ENCODE results near the gene KRTAP5-6. TPM values are rescaled to one million over a fixed set of nuclear protein-coding genes. Genes with fewer than 3 reads are reported as not detected.

The KRTAP5-6 gene
- total RNA-seq, 2 donors from 2014 or later = not detected

GRCh38 chr11:1693327-1694063 lies 3.5 kb upstream of the KRTAP5-6 start:
- H3K27ac ChIP-seq = peak overlapping the region; percentile 41 to 54
- TF ChIP-seq, protein P1, sequence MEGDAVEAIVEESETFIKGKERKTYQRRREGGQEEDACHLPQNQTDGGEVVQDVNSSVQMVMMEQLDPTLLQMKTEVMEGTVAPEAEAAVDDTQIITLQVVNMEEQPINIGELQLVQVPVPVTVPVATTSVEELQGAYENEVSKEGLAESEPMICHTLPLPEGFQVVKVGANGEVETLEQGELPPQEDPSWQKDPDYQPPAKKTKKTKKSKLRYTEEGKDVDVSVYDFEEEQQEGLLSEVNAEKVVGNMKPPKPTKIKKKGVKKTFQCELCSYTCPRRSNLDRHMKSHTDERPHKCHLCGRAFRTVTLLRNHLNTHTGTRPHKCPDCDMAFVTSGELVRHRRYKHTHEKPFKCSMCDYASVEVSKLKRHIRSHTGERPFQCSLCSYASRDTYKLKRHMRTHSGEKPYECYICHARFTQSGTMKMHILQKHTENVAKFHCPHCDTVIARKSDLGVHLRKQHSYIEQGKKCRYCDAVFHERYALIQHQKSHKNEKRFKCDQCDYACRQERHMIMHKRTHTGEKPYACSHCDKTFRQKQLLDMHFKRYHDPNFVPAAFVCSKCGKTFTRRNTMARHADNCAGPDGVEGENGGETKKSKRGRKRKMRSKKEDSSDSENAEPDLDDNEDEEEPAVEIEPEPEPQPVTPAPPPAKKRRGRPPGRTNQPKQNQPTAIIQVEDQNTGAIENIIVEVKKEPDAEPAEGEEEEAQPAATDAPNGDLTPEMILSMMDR (IDR thresholded peaks at IDR 0.05) = peak; percentile 91 to 95
- peak overlapping the region; percentile 31 to 33 for H3K4me3 ChIP-seq
- H3K4me1 ChIP-seq = peaks cover 0 to 16% of the 10 kb centered on the region in 2 donors
- no peaks in the 10 kb centered on the region for H3K9me3 ChIP-seq
- H3K36me3 ChIP-seq = no peaks in the 10 kb centered on the region
- peak; percentile 84 for DNase-seq (ENCODE audit: low spot score)
- H3K27me3 ChIP-seq = no peaks in the 10 kb centered on the region

DNA sequence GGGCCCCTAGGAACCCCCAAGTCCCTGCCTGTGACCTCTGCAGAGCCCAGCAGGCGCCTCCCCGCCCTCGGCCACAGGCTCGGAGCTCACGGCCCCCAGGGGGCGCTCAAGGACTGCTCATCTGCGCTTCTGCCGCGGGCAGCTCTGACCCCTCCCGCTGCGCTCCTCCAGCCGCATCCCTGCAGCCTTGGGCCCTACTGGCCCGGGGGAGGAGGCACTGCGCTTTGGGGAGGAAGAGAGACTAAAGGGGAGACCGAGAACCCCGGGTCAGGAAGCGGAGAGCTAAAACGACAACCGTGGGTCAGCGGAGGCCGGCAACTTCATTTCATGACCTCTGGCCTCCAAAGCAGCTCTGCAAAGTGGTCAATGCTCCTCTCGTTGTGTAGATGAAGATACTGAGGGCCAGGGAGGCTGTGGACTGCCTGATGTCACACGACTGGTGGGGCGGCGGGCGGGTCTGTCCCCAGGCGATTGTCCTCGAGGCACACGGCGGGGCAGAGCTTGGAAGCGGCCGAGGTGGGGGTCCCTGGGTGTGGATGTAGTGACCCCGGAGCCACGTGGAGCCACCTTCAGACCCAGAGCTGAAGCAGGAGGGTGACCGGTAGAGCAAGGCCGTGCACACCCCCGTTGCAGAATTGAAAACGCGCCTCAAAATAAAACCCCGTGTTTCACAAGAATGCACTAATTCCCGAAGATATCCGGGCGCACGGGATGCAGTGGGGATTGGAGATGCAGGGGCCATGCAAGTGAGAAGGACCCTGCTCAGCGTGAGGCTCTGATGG lies 2.7 kb upstream of the KRTAP5-6 start:
- Histone ChIP-seq H3K4me1 (peaks cover 0 to 16% of the 10 kb centered on the region in 2 donors), H3K4me3 (peak overlapping the region; percentile 31 to 33), H3K27ac (peak overlapping the region; percentile 41 to 54), H3K36me3 (no peaks in the 10 kb centered on the region), H3K27me3 (no peaks in the 10 kb centered on the region), H3K9me3 (no peaks in the 10 kb centered on the region)
- DNase-seq (ENCODE audit: low spot score) = peak; percentile 80
- TF ChIP-seq, protein P1 (IDR thresholded peaks at IDR 0.05) = peak; percentile 66 to 95

- DNase-seq (ENCODE audit: low spot score) = no peak
- peaks cover 0 to 16% of the 10 kb centered on the region in 2 donors for H3K4me1 ChIP-seq
- no peak overlapping the region for H3K4me3 ChIP-seq
- H3K9me3 ChIP-seq = no peaks in the 10 kb centered on the region
- no peaks in the 10 kb centered on the region for H3K36me3 ChIP-seq
- no peaks in the 10 kb centered on the region for H3K27me3 ChIP-seq
- no peak overlapping the region for H3K27ac ChIP-seq
- TF ChIP-seq, protein P1 (IDR thresholded peaks at IDR 0.05) = no peak
Measured at GRCh38 chr11:1694846-1695547, 2.0 kb upstream of the KRTAP5-6 start.

DNA sequence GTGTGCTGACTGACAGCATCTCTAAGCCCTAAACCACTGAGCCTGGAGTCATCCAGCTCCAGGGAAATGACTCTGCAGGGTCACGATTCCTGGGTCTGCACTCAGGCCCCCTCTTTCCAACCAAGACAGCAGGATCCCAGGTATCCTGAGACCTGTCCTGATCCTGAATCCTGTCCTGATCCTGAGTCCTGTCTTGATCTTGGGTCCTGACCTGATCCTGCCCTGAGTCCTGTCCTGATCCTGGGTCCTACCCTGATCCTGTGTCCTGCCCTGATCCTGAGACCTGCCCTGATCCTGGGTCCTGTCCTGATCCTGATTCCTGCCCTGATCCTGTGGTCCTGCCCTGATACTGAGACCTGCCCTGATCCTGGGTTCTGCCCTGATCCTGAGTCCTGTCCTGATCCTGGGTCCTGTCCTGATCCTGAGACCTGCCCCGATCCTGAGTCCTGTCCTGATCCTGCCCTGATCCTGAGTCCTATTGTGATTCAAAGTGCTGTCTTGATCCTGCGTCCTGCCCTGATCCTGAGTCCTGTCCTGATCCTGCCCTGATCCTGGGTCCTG lies 1.4 kb upstream of the KRTAP5-6 start:
- DNase-seq (ENCODE audit: low spot score) = no peak
- Histone ChIP-seq H3K4me3 (no peak overlapping the region), H3K27me3 (no peaks in the 10 kb centered on the region), H3K27ac (no peak overlapping the region), H3K4me1 (peaks cover 0 to 16% of the 10 kb centered on the region in 2 donors), H3K36me3 (no peaks in the 10 kb centered on the region), H3K9me3 (no peaks in the 10 kb centered on the region)
- TF ChIP-seq, protein P1 (IDR thresholded peaks at IDR 0.05) = no peak

DNA sequence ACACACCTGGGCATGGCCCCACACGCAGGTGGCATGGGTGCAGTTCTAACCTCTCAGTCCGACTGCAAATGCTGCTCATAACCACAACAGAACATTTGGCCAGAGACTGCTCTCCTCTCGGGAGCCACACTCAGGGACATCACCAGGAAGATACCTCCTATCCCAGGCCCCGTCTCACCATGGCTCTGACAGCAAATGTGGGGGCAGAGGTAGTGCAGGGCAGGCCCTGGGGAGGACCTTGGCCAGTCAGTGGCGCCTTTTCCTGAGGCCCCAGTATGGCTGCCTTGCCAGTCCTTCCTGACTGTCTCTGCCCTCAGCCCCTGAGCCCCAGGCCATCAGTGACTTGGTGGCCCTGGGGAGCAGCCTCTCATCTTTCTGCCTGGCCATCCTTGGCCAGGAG lies 2.8 kb downstream of the KRTAP5-6 start:
- TF ChIP-seq, protein P1 (IDR thresholded peaks at IDR 0.05) = no peak
- no peak overlapping the region for H3K27ac ChIP-seq
- DNase-seq (ENCODE audit: low spot score) = no peak
- no peak overlapping the region for H3K4me3 ChIP-seq
- no peaks in the 10 kb centered on the region for H3K9me3 ChIP-seq
- no peaks in the 10 kb centered on the region for H3K36me3 ChIP-seq
- no peaks in the 10 kb centered on the region for H3K27me3 ChIP-seq
- no peaks in the 10 kb centered on the region for H3K4me1 ChIP-seq

All from right atrium auricular region (tissue), 2 donors.